GM12878 (cell line): ENCODE results near the gene SLC39A11.

ENCODE experiments used
- BCL11A ChIP-seq: IDR thresholded peaks from 2 replicates; pipeline ENCODE4 v1.6.1; 2011; ENCODE audit warnings: low read depth, low read length
- CTCF ChIP-seq, 3 experiments: IDR thresholded peaks in 2 of 3; conservative IDR thresholded peaks in 1 of 3; 2 replicates each; pipeline ENCODE4 v1.5.1; 2011; ENCODE audit warnings: low read depth in 3 of 3, low read length in 3 of 3, mild to moderate bottlenecking in 3 of 3, control low read depth in 2 of 3, moderate library complexity in 2 of 3, inconsistent platforms in 1 of 3, mixed read lengths in 1 of 3; ENCODE audit not compliant: control insufficient read depth in 2 of 3, insufficient read depth in 1 of 3; ENCODE audit errors: extremely low read depth in 1 of 3
- FOXM1 ChIP-seq: IDR thresholded peaks from 2 replicates; pipeline ENCODE4 v1.6.1; 2012; ENCODE audit warnings: low read depth, mild to moderate bottlenecking, inconsistent platforms, low read length, moderate library complexity
- HDAC6 ChIP-seq: fragments of 200-600 bp; sonication (generic); IDR thresholded peaks from one replicate; pipeline ENCODE4 v1.8.0; 2017; ENCODE audit warnings: antibody characterized with exemption; ENCODE audit not compliant: unreplicated experiment

- no peak for TF ChIP-seq FOXM1
- no peak for TF ChIP-seq CTCF (IDR thresholded peaks at IDR 0.05 in 2 of 3, conservative IDR thresholded peaks at IDR 0.05 in 1 of 3; ENCODE audit: control insufficient read depth in 2 of 3, extremely low read depth in 1 of 3, insufficient read depth in 1 of 3, low read depth in 3 of 3, low read length in 3 of 3)
- TF ChIP-seq HDAC6: no peak
- no peak for TF ChIP-seq BCL11A
These were observed 18.9 kb upstream of the SLC39A11 start for GRCh38 chr17:73111386-73111785.
